Measurements from ENCODE around the gene DCXR. TPM values are rescaled to one million over a fixed set of nuclear protein-coding genes. Genes with fewer than 3 reads are reported as not detected.
"Not testable (repeated sequence)": the region's sequence is repeated elsewhere in the genome, so short reads cannot be mapped to it uniquely, and the experiment has no call there.

The DCXR gene
- total and polyA plus RNA-seq, 2 experiments from 2014 or later: 86.9 to 137 TPM

- peaks cover 13% of the 10 kb centered on the region for H3K27me3 Mint-ChIP-seq (ENCODE audit: insufficient read depth, low read depth, poor library complexity)
- H3K36me3 ChIP-seq (ENCODE audit: insufficient read depth): no peaks in the 10 kb centered on the region
- no peak overlapping the region for H3K4me2 ChIP-seq
- no peaks in the 10 kb centered on the region for H3K9me2 ChIP-seq (ENCODE audit: insufficient read depth)
- no peaks in the 10 kb centered on the region; the same call in 1 of the 2 replicates for H4K20me1 ChIP-seq (replicated peaks; ENCODE audit: insufficient read depth)
- H3F3A ChIP-seq (replicated peaks; ENCODE audit: low read depth): peaks cover 11% of the 10 kb centered on the region
- H3K27ac Mint-ChIP-seq: no peak overlapping the region
- no peak overlapping the region; the same call in 2 of the 3 replicates for H3K4me3 Mint-ChIP-seq
- no peaks in the 10 kb centered on the region for H3K79me2 ChIP-seq (replicated peaks; ENCODE audit: insufficient read depth)
- no peak overlapping the region for H3K27ac ChIP-seq (ENCODE audit: low read depth)
- H3K27me3 ChIP-seq (ENCODE audit: insufficient read depth): no peaks in the 10 kb centered on the region
- H3K9me3 Mint-ChIP-seq: no peaks in the 10 kb centered on the region; the same call in 2 of the 3 replicates
- peaks cover 29% of the 10 kb centered on the region for H3K4me1 Mint-ChIP-seq
- no peak for TF ChIP-seq EZH2phosphoT487 (IDR thresholded peaks at IDR 0.05; ENCODE audit: unreplicated experiment)
- H2AFZ ChIP-seq: no peak overlapping the region
- DNase-seq (ENCODE audit: low spot score) (no peak), ATAC-seq (no peak)
- no peak overlapping the region for H3K4me3 ChIP-seq
- no peaks in the 10 kb centered on the region; the same call in 1 of the 2 replicates for H3K4me1 ChIP-seq (ENCODE audit: insufficient read depth)
- H3K36me3 Mint-ChIP-seq (ENCODE audit: low read depth): peaks cover 3% of the 10 kb centered on the region; the same call in 1 of the 3 replicates
These were observed 2.3 kb upstream of the DCXR start for GRCh38 chr17:82039695-82040299.

- ATAC-seq; H3K27ac Mint-ChIP-seq; H4K20me1 ChIP-seq (replicated peaks; ENCODE audit: insufficient read depth); H3K27ac ChIP-seq (ENCODE audit: low read depth); H3K9me3 Mint-ChIP-seq; H3K4me3 Mint-ChIP-seq; H2AFZ ChIP-seq; H3K9me2 ChIP-seq (ENCODE audit: insufficient read depth); H3K36me3 ChIP-seq (ENCODE audit: insufficient read depth); H3K4me2 ChIP-seq; H3K79me2 ChIP-seq (replicated peaks; ENCODE audit: insufficient read depth); DNase-seq (ENCODE audit: low spot score); H3K27me3 ChIP-seq (ENCODE audit: insufficient read depth); H3K4me1 ChIP-seq (ENCODE audit: insufficient read depth); H3K36me3 Mint-ChIP-seq (ENCODE audit: low read depth); H3K4me3 ChIP-seq: not testable (repeated sequence)
- H3F3A ChIP-seq (replicated peaks; ENCODE audit: low read depth): peaks cover 11% of the 10 kb centered on the region
- H3K27me3 Mint-ChIP-seq (ENCODE audit: insufficient read depth, low read depth, poor library complexity): peaks cover 16% of the 10 kb centered on the region
- H3K4me1 Mint-ChIP-seq: peaks cover 34% of the 10 kb centered on the region
These were observed 1.4 kb upstream of the DCXR start for GRCh38 chr17:82038796-82039409.

DNA sequence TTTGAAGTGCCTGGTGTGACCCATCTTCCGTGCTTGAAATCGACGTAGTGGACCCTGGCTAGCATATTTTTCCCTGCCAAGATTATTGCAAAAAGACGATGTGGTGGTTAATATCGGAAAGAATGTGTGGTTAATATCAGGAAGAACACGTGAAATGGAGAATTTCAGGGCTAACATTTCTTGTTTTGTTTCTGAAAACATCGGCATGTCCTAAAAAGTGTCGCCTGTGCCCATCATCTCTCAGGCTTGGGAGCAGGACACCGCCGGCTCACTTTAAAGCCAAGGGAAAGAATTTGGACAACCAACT, 345 bp upstream of the DCXR start:
- Histone ChIP-seq H3K9me2 (ENCODE audit: insufficient read depth) (no peaks in the 10 kb centered on the region), H3K27ac (ENCODE audit: low read depth) (peak overlapping the region; percentile 78; the same call in 1 of the 2 replicates), H3K4me2 (peak overlapping the region; percentile 95), H3K4me1 (ENCODE audit: insufficient read depth) (peaks cover 6% of the 10 kb centered on the region; the same call in 1 of the 2 replicates), H3K27me3 (ENCODE audit: insufficient read depth) (no peaks in the 10 kb centered on the region), H3K79me2 (replicated peaks; ENCODE audit: insufficient read depth) (peaks cover 1% of the 10 kb centered on the region; the same call in 1 of the 2 replicates), H3K4me3 (peak overlapping the region; percentile 81), H3F3A (replicated peaks; ENCODE audit: low read depth) (peaks cover 11% of the 10 kb centered on the region), H4K20me1 (replicated peaks; ENCODE audit: insufficient read depth) (no peaks in the 10 kb centered on the region; the same call in 1 of the 2 replicates), H2AFZ (peak overlapping the region; percentile 34; the same call in 1 of the 2 replicates), H3K36me3 (ENCODE audit: insufficient read depth) (no peaks in the 10 kb centered on the region)
- H3K9me3 Mint-ChIP-seq: no peaks in the 10 kb centered on the region; the same call in 2 of the 3 replicates
- no peak for TF ChIP-seq EZH2phosphoT487 (IDR thresholded peaks at IDR 0.05; ENCODE audit: unreplicated experiment)
- DNase-seq (ENCODE audit: low spot score) (no peak), ATAC-seq (no peak)
- peaks cover 32% of the 10 kb centered on the region for H3K4me1 Mint-ChIP-seq
- peaks cover 16% of the 10 kb centered on the region for H3K27me3 Mint-ChIP-seq (ENCODE audit: insufficient read depth, low read depth, poor library complexity)
- peaks cover 3% of the 10 kb centered on the region; the same call in 2 of the 3 replicates for H3K36me3 Mint-ChIP-seq (ENCODE audit: low read depth)
- peak overlapping the region; percentile 93 for H3K27ac Mint-ChIP-seq
- peak overlapping the region; percentile 75 for H3K4me3 Mint-ChIP-seq

GRCh38 chr17:82036634-82037091, 834 bp downstream of the DCXR start:
- Histone ChIP-seq H3K27me3 (ENCODE audit: insufficient read depth) (no peaks in the 10 kb centered on the region), H3K79me2 (replicated peaks; ENCODE audit: insufficient read depth) (peaks cover 8% of the 10 kb centered on the region; the same call in 1 of the 2 replicates), H2AFZ (no peak overlapping the region), H3F3A (replicated peaks; ENCODE audit: low read depth) (peaks cover 11% of the 10 kb centered on the region), H4K20me1 (replicated peaks; ENCODE audit: insufficient read depth) (no peaks in the 10 kb centered on the region; the same call in 1 of the 2 replicates), H3K4me1 (ENCODE audit: insufficient read depth) (peaks cover 9% of the 10 kb centered on the region; the same call in 1 of the 2 replicates), H3K36me3 (ENCODE audit: insufficient read depth) (no peaks in the 10 kb centered on the region), H3K4me3 (peak overlapping the region; percentile 81), H3K27ac (ENCODE audit: low read depth) (no peak overlapping the region), H3K9me2 (ENCODE audit: insufficient read depth) (no peaks in the 10 kb centered on the region), H3K4me2 (peak overlapping the region; percentile 95)
- Mint-ChIP-seq H3K36me3 (ENCODE audit: low read depth) (peaks cover 3% of the 10 kb centered on the region; the same call in 2 of the 3 replicates), H3K9me3 (no peaks in the 10 kb centered on the region; the same call in 2 of the 3 replicates), H3K4me3 (peak overlapping the region; percentile 75), H3K4me1 (peaks cover 27% of the 10 kb centered on the region), H3K27ac (no peak overlapping the region), H3K27me3 (ENCODE audit: insufficient read depth, low read depth, poor library complexity) (peaks cover 14% of the 10 kb centered on the region)
- no peak for DNase-seq (ENCODE audit: low spot score)
- ATAC-seq: no peak
- TF ChIP-seq CTCF (conservative IDR thresholded peaks at IDR 0.05; ENCODE audit: low read depth in 2 of 2) (no peak), NANOG (IDR thresholded peaks at IDR 0.05; ENCODE audit: borderline replicate concordance) (no peak), EZH2phosphoT487 (IDR thresholded peaks at IDR 0.05; ENCODE audit: unreplicated experiment) (no peak), REST (IDR thresholded peaks at IDR 0.05; ENCODE audit: unreplicated experiment) (no peak), ETS1 (IDR thresholded peaks at IDR 0.05) (no peak)

Measured in GM23338 (cell line).